A549 (cell line): Measurements from ENCODE around the gene GATA3.

Experiments
- CEBPB ChIP-seq, 2 experiments: fragments of >200 bp in 1 of 2; sonication (Bioruptor Twin) in 1 of 2; formaldehyde crosslinking in 1 of 2; IDR thresholded peaks; 2 replicates each; pipeline ENCODE4 v1.6.1; 2012 to 2016
- CTCF ChIP-seq: fragments of >200 bp; sonication (Bioruptor Twin); formaldehyde crosslinking; IDR thresholded peaks from 3 replicates; pipeline ENCODE4 v1.5.1; 2016
- ELK1 ChIP-seq: fragments of 150-350 bp; IDR thresholded peaks from 2 replicates; pipeline ENCODE4 v1.6.1; 2014; ENCODE audit warnings: low read depth, mild to moderate bottlenecking, low read length
- EP300 ChIP-seq, 2 experiments: fragments of >200 bp; sonication (Bioruptor Twin); formaldehyde crosslinking; IDR thresholded peaks; 2 replicates in 1 of 2; 3 replicates in 1 of 2; pipeline ENCODE4 v1.6.1; 2016 to 2017
- HDAC2 ChIP-seq: fragments of 200-600 bp; sonication (generic); IDR thresholded peaks from 2 replicates; pipeline ENCODE4 v1.6.1; 2016
- JUN ChIP-seq, 2 experiments: fragments of >200 bp; sonication (Bioruptor Twin); formaldehyde crosslinking; IDR thresholded peaks; 2 replicates in 1 of 2; 3 replicates in 1 of 2; pipeline ENCODE4 v1.6.1; 2016 to 2017
- JUNB ChIP-seq: fragments of >200 bp; sonication (Bioruptor Twin); formaldehyde crosslinking; IDR thresholded peaks from 2 replicates; pipeline ENCODE4 v1.6.1; 2016
- KDM1A ChIP-seq: fragments of 200-600 bp; sonication (generic); IDR thresholded peaks from 2 replicates; pipeline ENCODE4 v1.6.1; 2016; ENCODE audit warnings: low read depth, mild to moderate bottlenecking
- MAX ChIP-seq: IDR thresholded peaks from 2 replicates; pipeline ENCODE4 v1.6.1; 2012
- POLR2A ChIP-seq: IDR thresholded peaks from 2 replicates; pipeline ENCODE4 v1.6.1; 2012; ENCODE audit warnings: mild to moderate bottlenecking, low read length
- RAD21 ChIP-seq, 2 experiments: fragments of >200 bp in 1 of 2; sonication (Bioruptor Twin) in 1 of 2; formaldehyde crosslinking in 1 of 2; IDR thresholded peaks in 1 of 2; conservative IDR thresholded peaks in 1 of 2; 2 replicates in 1 of 2; 3 replicates in 1 of 2; pipeline ENCODE4 v1.6.1; 2012 to 2018; ENCODE audit warnings: inconsistent platforms in 1 of 2
- SMC3 ChIP-seq: fragments of >200 bp; sonication (Bioruptor Twin); formaldehyde crosslinking; IDR thresholded peaks from 3 replicates; pipeline ENCODE4 v1.6.1; 2018; ENCODE audit warnings: inconsistent platforms
- USF2 ChIP-seq: fragments of 450-650 bp; IDR thresholded peaks from 2 replicates; pipeline ENCODE4 v1.6.1; 2014; ENCODE audit warnings: antibody characterized with exemption
- ZNF302 ChIP-seq: fragments of 250-450 bp; sonication (Bioruptor Pico); IDR thresholded peaks from 2 replicates; pipeline ENCODE4 v1.9.0; 2021; ENCODE audit warnings: inconsistent platforms, mild to moderate bottlenecking, moderate library complexity

GRCh38 chr10:8116926-8117493, 62.5 kb downstream of the GATA3 start:
- TF ChIP-seq EP300 (IDR thresholded peaks at IDR 0.05) = no peak
- TF ChIP-seq ELK1 = no peak
- no peak for TF ChIP-seq CTCF
- no peak for TF ChIP-seq JUNB
- TF ChIP-seq RAD21 (conservative IDR thresholded peaks at IDR 0.05 in 1 of 2, IDR thresholded peaks at IDR 0.05 in 1 of 2) = no peak
- TF ChIP-seq SMC3 = no peak
- no peak for TF ChIP-seq MAX
- TF ChIP-seq HDAC2 = no peak
- no peak for TF ChIP-seq KDM1A
- no peak for TF ChIP-seq CEBPB (IDR thresholded peaks at IDR 0.05)
- no peak for TF ChIP-seq POLR2A
- no peak for TF ChIP-seq ZNF302 (CRISPR knock-in tag)
- no peak for TF ChIP-seq USF2
- TF ChIP-seq JUN (IDR thresholded peaks at IDR 0.05) = no peak
